AG04450 (cell line): Measurements from ENCODE around the gene GMDS. TPM values are rescaled to one million over a fixed set of nuclear protein-coding genes. Genes with fewer than 3 reads are reported as not detected.

ENCODE experiments used
- CTCF ChIA-PET: fragments of 300-600, 350-600 bp; formaldehyde crosslinking; extraction: SDS; loops from one replicate; lab custom pipeline; 2022; ENCODE audit warnings: antibody characterized with exemption, inconsistent platforms; lab: Charles Lee
- POLR2A ChIA-PET: fragments of 350-600 bp; formaldehyde crosslinking; extraction: SDS; loops from one replicate; lab custom pipeline; 2021; ENCODE audit warnings: antibody characterized with exemption, inconsistent platforms; lab: Yijun Ruan, JAX
- DNase-seq: peaks from one replicate; pipeline ENCODE4 v3.0.0-alpha.2; 2011; ENCODE audit warnings: low read depth, low spot score
- H3K27ac ChIP-seq: one replicate; pipeline ENCODE4 v1.5.1; 2012; ENCODE audit warnings: low read depth, low read length, control low read depth
- H3K27me3 ChIP-seq: one replicate; pipeline ENCODE4 v1.6.0; 2012; ENCODE audit warnings: low read length; ENCODE audit not compliant: control insufficient read depth, insufficient read depth
- H3K4me3 ChIP-seq: 2 replicates; pipeline ENCODE4 v1.5.1; 2011; ENCODE audit warnings: mild to moderate bottlenecking, low read depth, low read length, control low read depth
- H3K9me3 ChIP-seq: 2 replicates; pipeline ENCODE4 v1.5.1; 2012; ENCODE audit warnings: low read length; ENCODE audit not compliant: control insufficient read depth, insufficient read depth
- CTCF ChIP-seq: IDR thresholded peaks from 2 replicates; pipeline ENCODE4 v1.5.1; 2011; ENCODE audit warnings: low read depth, low read length, control low read depth, inconsistent platforms
- polyA plus RNA-seq: library from polyadenylated mRNA; depleted of rRNA; stranded (reverse); fragments of >200 nt; gene quantifications from 2 replicates; pipeline ENCODE4 v1.2.3, GENCODE V29; 2011

GMDS gene
- polyA plus RNA-seq, 1 experiment = 26.4 TPM

DNA sequence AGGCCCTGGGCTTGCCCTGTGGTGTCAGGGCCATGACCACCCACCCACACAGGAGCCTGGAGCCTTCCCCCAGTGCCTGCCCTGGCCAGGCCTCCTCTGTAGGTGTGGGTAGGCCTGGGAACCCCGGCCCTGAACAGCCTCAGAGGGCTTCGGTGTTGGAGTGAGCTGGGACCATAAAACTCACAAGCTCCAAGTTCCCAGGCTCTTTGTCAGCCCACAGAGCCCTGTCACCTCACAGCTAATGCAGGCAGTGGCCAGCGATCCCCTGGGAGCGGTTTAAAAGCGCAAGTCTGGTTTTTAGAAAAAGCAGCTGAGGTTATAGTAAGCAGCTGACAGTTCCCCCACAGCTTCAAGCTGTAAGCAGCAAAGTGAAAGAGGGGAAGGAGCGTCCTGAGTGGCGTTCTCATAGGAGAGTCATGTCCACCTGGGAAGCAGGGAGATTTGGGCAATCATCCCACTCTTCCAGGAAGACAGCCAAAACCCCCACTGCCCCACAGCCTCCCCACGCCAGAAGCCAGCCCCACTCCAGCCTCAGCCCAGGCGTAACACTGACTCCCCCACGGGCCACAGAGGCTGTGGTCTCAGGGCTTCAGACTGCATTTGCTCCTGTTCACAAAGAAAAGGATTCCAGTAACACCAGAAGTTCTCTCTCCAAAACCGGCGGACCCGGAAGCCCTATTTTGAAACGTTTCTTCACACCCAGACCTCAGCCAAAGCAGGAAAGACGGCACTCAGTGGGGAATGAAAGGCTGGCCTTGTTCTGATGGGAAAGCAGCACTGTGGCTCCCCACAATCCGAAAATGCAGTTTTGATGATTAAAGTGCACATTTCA, 670.0 kb downstream of the GMDS start:
- H3K4me3 ChIP-seq = peak overlapping the region; percentile 31
- POLR2A ChIA-PET = interaction anchor here (0.7 kb wide), 1 partner anchor 13 kb away, joined by 3 read pairs; no protein-coding TSS in a partner anchor
- no peaks in the 10 kb centered on the region for H3K9me3 ChIP-seq
- CTCF ChIA-PET = interaction anchor here (0.6 to 1.9 kb wide), 2 partner anchors 21 to 23 kb away, joined by 3 to 5 read pairs; no protein-coding TSS in a partner anchor
- no peak overlapping the region for H3K27ac ChIP-seq
- DNase-seq = no peak
- no peak for TF ChIP-seq CTCF
- H3K27me3 ChIP-seq = peaks cover 9% of the 10 kb centered on the region

DNA sequence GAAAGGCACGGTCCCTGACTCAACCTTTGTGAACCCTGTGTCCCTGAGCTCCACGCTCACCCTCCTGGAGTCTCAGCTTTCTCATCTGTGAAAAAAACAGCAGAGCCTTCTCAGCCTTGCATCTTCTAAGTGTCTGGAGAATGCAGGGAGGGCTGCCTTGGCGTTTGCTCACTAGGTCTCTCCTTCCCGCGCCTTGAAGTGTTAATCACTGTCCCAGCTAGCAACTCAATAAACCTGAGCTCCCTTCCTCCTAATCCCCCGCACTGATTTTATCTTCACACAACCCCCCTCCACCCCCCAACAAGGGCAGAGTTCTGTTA, 670.6 kb downstream of the GMDS start:
- no peak for TF ChIP-seq CTCF
- ChIA-PET CTCF (interaction anchor here (0.6 to 1.9 kb wide), 2 partner anchors 20 to 23 kb away, joined by 3 to 5 read pairs; no protein-coding TSS in a partner anchor), POLR2A (interaction anchor here (0.7 kb wide), 1 partner anchor 13 kb away, joined by 3 read pairs; no protein-coding TSS in a partner anchor)
- Histone ChIP-seq H3K9me3 (no peaks in the 10 kb centered on the region), H3K27me3 (peaks cover 9% of the 10 kb centered on the region), H3K4me3 (no peak overlapping the region), H3K27ac (no peak overlapping the region)
- DNase-seq = no peak

- H3K27me3 ChIP-seq = peaks cover 7% of the 10 kb centered on the region
- no peaks in the 10 kb centered on the region for H3K9me3 ChIP-seq
- no peak overlapping the region for H3K27ac ChIP-seq
- TF ChIP-seq CTCF = no peak
- no peak overlapping the region for H3K4me3 ChIP-seq
- POLR2A ChIA-PET = no interaction called here
- no peak for DNase-seq
- CTCF ChIA-PET = interaction anchor here (1.9 kb wide), 1 partner anchor 19 kb away, joined by 5 read pairs; no protein-coding TSS in a partner anchor
Observed at GRCh38 chr6:1574083-1574761, 671.2 kb downstream of the GMDS start.
